Lower leg skin (tissue), 4 donors: ENCODE data around the gene UGT1A4. TPM values are rescaled to one million over a fixed set of nuclear protein-coding genes. Genes with fewer than 3 reads are reported as not detected.

ENCODE experiments used
- DNase-seq, 2 donors: peaks; one replicate each; pipeline ENCODE4 v3.0.0-alpha.2; 2019; ENCODE audit warnings: low spot score in 2 of 2
- H3K4me3 ChIP-seq: fragments of 200-600 bp; sonication (generic); 2 replicates; pipeline ENCODE4 v1.5.1; 2017; ENCODE audit warnings: mild to moderate bottlenecking, low read depth; ENCODE audit not compliant: poor library complexity, severe bottlenecking
- CTCF ChIP-seq, 3 donors: fragments of 450-650 bp; IDR thresholded peaks; one replicate each; pipeline ENCODE4 v1.5.1; 2016; ENCODE audit warnings: antibody characterized with exemption in 3 of 3, mild to moderate bottlenecking in 3 of 3, moderate library complexity in 2 of 3
- POLR2A ChIP-seq, 2 donors: fragments of 450-650 bp; IDR thresholded peaks; one replicate each; pipeline ENCODE4 v1.6.1; 2016 to 2017; ENCODE audit warnings: antibody characterized with exemption in 2 of 2, mild to moderate bottlenecking in 1 of 2, moderate library complexity in 1 of 2
- WGBS, 2 donors: methylation state at CpG; one replicate each; pipeline ENCODE4 v1.1.5; 2018; 5-methylcytosine and 5-hydroxymethylcytosine counted together
- intact Hi-C: fragments of 100-400 bp; cut with DNase I; formaldehyde crosslinking; loops from one replicate; pipeline ENCODE4 v1.15.0; 2023; ENCODE audit warnings: low total_unique reads
- total RNA-seq, 4 donors: library from RNA; depleted of rRNA; stranded (reverse); fragments of >200 nt; gene quantifications; one replicate each; pipeline ENCODE4 v1.1.0, GENCODE V29; 2016

The UGT1A4 gene
- total RNA-seq, 4 donors from 2014 or later, result 1.0 to 2.9 (median 2.4) TPM

GRCh38 chr2:233758141-233758540 lies 39.6 kb downstream of the UGT1A4 start:
- TF ChIP-seq POLR2A (IDR thresholded peaks at IDR 0.05) (no peak), CTCF (IDR thresholded peaks at IDR 0.05) (no peak)
- H3K4me3 ChIP-seq, result no peak overlapping the region
- no peak for DNase-seq
- intact Hi-C loops, result no loop called here

- DNase-seq, result no peak
- intact Hi-C loops, result no loop called here
- TF ChIP-seq CTCF (IDR thresholded peaks at IDR 0.05) (no peak), POLR2A (IDR thresholded peaks at IDR 0.05) (no peak)
- H3K4me3 ChIP-seq, result no peak overlapping the region
- 85 to 93% methylated on average over 2 of the region's 2 CpGs for WGBS, 2 donors
These were observed 40.3 kb downstream of the UGT1A4 start for GRCh38 chr2:233758849-233759248.

- WGBS, 2 donors, result 88 to 94% methylated on average over 6 of the region's 6 CpGs
- intact Hi-C loops, result no loop called here
- H3K4me3 ChIP-seq, result no peak within 1 kb of the TSS
- TF ChIP-seq CTCF (IDR thresholded peaks at IDR 0.05) (no peak), POLR2A (IDR thresholded peaks at IDR 0.05) (no peak)
- DNase-seq, result no peak
These were observed 41.5 kb downstream of the UGT1A4 start, which contains the start of gene UGT1A1 for GRCh38 chr2:233760043-233760442. Gene UGT1A1, plus strand, starts transcription at chr2:233760270. Its CDS starts 18 bp downstream, at chr2:233760288.

- WGBS, 2 donors, result 68 to 70% methylated on average over 4 of the region's 4 CpGs
- intact Hi-C loops, result no loop called here
- no peak overlapping the region for H3K4me3 ChIP-seq
- TF ChIP-seq POLR2A (IDR thresholded peaks at IDR 0.05) (no peak), CTCF (IDR thresholded peaks at IDR 0.05) (no peak)
- no peak for DNase-seq
These were observed 42.7 kb downstream of the UGT1A4 start for GRCh38 chr2:233761040-233761769.

GRCh38 chr2:233764264-233764663 lies 45.7 kb downstream of the UGT1A4 start:
- WGBS, 2 donors, result 62 to 63% methylated on average over 7 of the region's 7 CpGs
- intact Hi-C loops, result no loop called here
- DNase-seq, result no peak
- TF ChIP-seq CTCF (IDR thresholded peaks at IDR 0.05) (no peak), POLR2A (IDR thresholded peaks at IDR 0.05) (no peak)
- no peak overlapping the region for H3K4me3 ChIP-seq

- DNase-seq, result no peak
- intact Hi-C loops, result no loop called here
- WGBS, 2 donors, result 58 to 76% methylated on average over 3 of the region's 3 CpGs
- TF ChIP-seq CTCF (IDR thresholded peaks at IDR 0.05), result no peak
- TF ChIP-seq POLR2A (IDR thresholded peaks at IDR 0.05), result no peak
- no peak overlapping the region for H3K4me3 ChIP-seq
These were observed 46.2 kb downstream of the UGT1A4 start for GRCh38 chr2:233764761-233765160.
